Aortic smooth muscle cell (primary cell): ENCODE results near the gene REELD1. TPM values are rescaled to one million over a fixed set of nuclear protein-coding genes. Genes with fewer than 3 reads are reported as not detected.

Experiments used
- total RNA-seq: library from RNA; depleted of rRNA; stranded (reverse); fragments of >200 nt; gene quantifications from 2 replicates; pipeline ENCODE4 v1.2.3, GENCODE V29; 2014

Gene REELD1
- not detected in 2 replicates for total RNA-seq

GRCh38 chr4:146214238-146214637, at the start of gene REELD1:
REELD1 (plus strand) TSS chr4:146214538; CDS start chr4:146216953, 2,415 bp downstream.

GRCh38 chr4:146175541-146176453, 38.5 kb upstream of the REELD1 start, which contains the start of gene LSM6:
LSM6 (plus strand) TSS chr4:146175718; CDS start chr4:146182922, 7,204 bp downstream.

Other genes starting within 250 kb of the REELD1 start
- gene LSM6, start 38.8 kb upstream of the REELD1 start, total RNA-seq, result 27.5 and 29.1 TPM in 2 replicates